Endothelial cell (in vitro differentiated cells): ENCODE data around the gene MRPS18B. TPM values are rescaled to one million over a fixed set of nuclear protein-coding genes. Genes with fewer than 3 reads are reported as not detected.

Source experiments
- DNase-seq: peaks from one replicate; pipeline ENCODE4 v3.0.0; 2021; ENCODE audit warnings: low spot score
- H3K27ac Mint-ChIP-seq: one replicate; pipeline ENCODE4 v1.8.0; 2021; ENCODE audit warnings: mixed read lengths, inconsistent platforms; ENCODE audit not compliant: unreplicated experiment
- H3K27me3 Mint-ChIP-seq: one replicate; pipeline ENCODE4 v1.8.0; 2021; ENCODE audit warnings: mild to moderate bottlenecking, moderate library complexity, mixed read lengths, inconsistent platforms; ENCODE audit not compliant: unreplicated experiment
- H3K36me3 Mint-ChIP-seq: one replicate; pipeline ENCODE4 v1.8.0; 2021; ENCODE audit warnings: mild to moderate bottlenecking, low read depth, mixed read lengths, inconsistent platforms; ENCODE audit not compliant: unreplicated experiment
- H3K4me1 Mint-ChIP-seq: one replicate; pipeline ENCODE4 v1.8.0; 2021; ENCODE audit warnings: mild to moderate bottlenecking, mixed read lengths, inconsistent platforms; ENCODE audit not compliant: unreplicated experiment
- H3K4me3 Mint-ChIP-seq: one replicate; pipeline ENCODE4 v1.8.0; 2021; ENCODE audit warnings: mild to moderate bottlenecking, mixed read lengths, inconsistent platforms; ENCODE audit not compliant: unreplicated experiment
- H3K9me3 Mint-ChIP-seq: one replicate; pipeline ENCODE4 v1.8.0; 2021; ENCODE audit warnings: mixed read lengths, inconsistent platforms; ENCODE audit not compliant: unreplicated experiment
- CTCF ChIP-seq: fragments of 200-600 bp; sonication (generic); IDR thresholded peaks from one replicate; pipeline ENCODE4 v1.5.0; 2021; ENCODE audit warnings: antibody characterized with exemption; ENCODE audit not compliant: unreplicated experiment
- total RNA-seq: library from RNA; stranded (reverse); fragmentation: NEBNext Ultra II Directional; extraction: Animal tissue kit (Norgen Biotek cat#: 25700); gene quantifications from one replicate; pipeline ENCODE4 v1.2.1, GENCODE V29; 2021; ENCODE audit not compliant: unreplicated experiment

The MRPS18B gene
- total RNA-seq, 1 donor from 2014 or later = 39.8 TPM

GRCh38 chr6:30635834-30636233 is 18.2 kb downstream of the MRPS18B start:
- H3K4me3 Mint-ChIP-seq = peak overlapping the region; percentile 6

GRCh38 chr6:30640481-30640880 is 22.8 kb downstream of the MRPS18B start:
- Mint-ChIP-seq H3K4me3 (peak overlapping the region; percentile 68), H3K27ac (no peak overlapping the region), H3K9me3 (no peaks in the 10 kb centered on the region), H3K36me3 (peaks cover 30% of the 10 kb centered on the region), H3K4me1 (peaks cover 45% of the 10 kb centered on the region), H3K27me3 (peaks cover 7% of the 10 kb centered on the region)
- DNase-seq = no peak
- no peak for TF ChIP-seq CTCF

More at GRCh38 chr6:30635834-30636233, 18.2 kb downstream of the MRPS18B start:
- no peak for DNase-seq
- peaks cover 10% of the 10 kb centered on the region for H3K4me1 Mint-ChIP-seq
- TF ChIP-seq CTCF = no peak
- peaks cover 5% of the 10 kb centered on the region for H3K27me3 Mint-ChIP-seq
- H3K27ac Mint-ChIP-seq = peak overlapping the region; percentile 7
- no peaks in the 10 kb centered on the region for H3K9me3 Mint-ChIP-seq
- peaks cover 35% of the 10 kb centered on the region for H3K36me3 Mint-ChIP-seq

GRCh38 chr6:30641048-30641447 is 23.4 kb downstream of the MRPS18B start:
- Mint-ChIP-seq H3K27ac (peak overlapping the region; percentile 15), H3K4me3 (peak overlapping the region; percentile 61), H3K4me1 (peaks cover 51% of the 10 kb centered on the region), H3K27me3 (peaks cover 7% of the 10 kb centered on the region), H3K36me3 (peaks cover 27% of the 10 kb centered on the region), H3K9me3 (no peaks in the 10 kb centered on the region)
- no peak for TF ChIP-seq CTCF
- no peak for DNase-seq

- peaks cover 62% of the 10 kb centered on the region for H3K4me1 Mint-ChIP-seq
- DNase-seq = no peak
- H3K9me3 Mint-ChIP-seq = no peaks in the 10 kb centered on the region
- peaks cover 35% of the 10 kb centered on the region for H3K36me3 Mint-ChIP-seq
- TF ChIP-seq CTCF = no peak
- H3K27me3 Mint-ChIP-seq = peaks cover 7% of the 10 kb centered on the region
- H3K27ac Mint-ChIP-seq = peak overlapping the region; percentile 92
- peak overlapping the region; percentile 70 for H3K4me3 Mint-ChIP-seq
Measured at GRCh38 chr6:30643656-30644055, 26.0 kb downstream of the MRPS18B start.

GRCh38 chr6:30644769-30645168 is 27.1 kb downstream of the MRPS18B start:
- H3K27ac Mint-ChIP-seq = peak overlapping the region; percentile 92
- H3K4me3 Mint-ChIP-seq = peak overlapping the region; percentile 91
- H3K4me1 Mint-ChIP-seq = peaks cover 62% of the 10 kb centered on the region
- no peak for DNase-seq
- no peak for TF ChIP-seq CTCF
- no peaks in the 10 kb centered on the region for H3K9me3 Mint-ChIP-seq
- peaks cover 7% of the 10 kb centered on the region for H3K27me3 Mint-ChIP-seq
- H3K36me3 Mint-ChIP-seq = peaks cover 35% of the 10 kb centered on the region
